ENCODE measurements around the gene GRM8.

Gene GRM8

DNA sequence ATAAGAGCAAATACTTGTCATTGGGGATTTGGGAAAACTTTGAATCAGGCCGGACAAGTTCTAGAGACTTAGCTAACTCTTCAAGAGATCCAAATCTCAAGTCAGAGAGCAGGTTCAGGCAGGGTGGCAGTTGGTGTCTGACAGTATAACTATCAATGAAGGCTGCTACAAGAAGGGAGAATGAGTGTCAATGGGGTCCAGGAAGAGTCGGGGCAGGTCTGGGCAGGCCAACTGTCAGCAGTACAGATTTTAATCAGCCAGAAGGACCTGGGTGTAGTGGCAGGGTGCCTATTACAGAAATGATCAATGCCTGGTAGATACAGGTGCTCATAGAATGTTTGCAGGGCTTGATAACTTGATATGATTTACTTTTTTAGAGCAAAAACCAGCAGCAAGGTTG is 751.1 kb downstream of the GRM8 start:
- DNase-seq (ENCODE audit: low spot score) = no peak
- TF ChIP-seq, protein P1, sequence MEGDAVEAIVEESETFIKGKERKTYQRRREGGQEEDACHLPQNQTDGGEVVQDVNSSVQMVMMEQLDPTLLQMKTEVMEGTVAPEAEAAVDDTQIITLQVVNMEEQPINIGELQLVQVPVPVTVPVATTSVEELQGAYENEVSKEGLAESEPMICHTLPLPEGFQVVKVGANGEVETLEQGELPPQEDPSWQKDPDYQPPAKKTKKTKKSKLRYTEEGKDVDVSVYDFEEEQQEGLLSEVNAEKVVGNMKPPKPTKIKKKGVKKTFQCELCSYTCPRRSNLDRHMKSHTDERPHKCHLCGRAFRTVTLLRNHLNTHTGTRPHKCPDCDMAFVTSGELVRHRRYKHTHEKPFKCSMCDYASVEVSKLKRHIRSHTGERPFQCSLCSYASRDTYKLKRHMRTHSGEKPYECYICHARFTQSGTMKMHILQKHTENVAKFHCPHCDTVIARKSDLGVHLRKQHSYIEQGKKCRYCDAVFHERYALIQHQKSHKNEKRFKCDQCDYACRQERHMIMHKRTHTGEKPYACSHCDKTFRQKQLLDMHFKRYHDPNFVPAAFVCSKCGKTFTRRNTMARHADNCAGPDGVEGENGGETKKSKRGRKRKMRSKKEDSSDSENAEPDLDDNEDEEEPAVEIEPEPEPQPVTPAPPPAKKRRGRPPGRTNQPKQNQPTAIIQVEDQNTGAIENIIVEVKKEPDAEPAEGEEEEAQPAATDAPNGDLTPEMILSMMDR (IDR thresholded peaks at IDR 0.05; ENCODE audit: extremely low read depth, insufficient read depth, missing control alignments) = no peak
- in situ Hi-C loops (cut with MboI; ENCODE audit: low pct_unique_long_range_greater_than_20kb, low sequenced_read_pairs, unreplicated experiment) = no loop called here

DNA sequence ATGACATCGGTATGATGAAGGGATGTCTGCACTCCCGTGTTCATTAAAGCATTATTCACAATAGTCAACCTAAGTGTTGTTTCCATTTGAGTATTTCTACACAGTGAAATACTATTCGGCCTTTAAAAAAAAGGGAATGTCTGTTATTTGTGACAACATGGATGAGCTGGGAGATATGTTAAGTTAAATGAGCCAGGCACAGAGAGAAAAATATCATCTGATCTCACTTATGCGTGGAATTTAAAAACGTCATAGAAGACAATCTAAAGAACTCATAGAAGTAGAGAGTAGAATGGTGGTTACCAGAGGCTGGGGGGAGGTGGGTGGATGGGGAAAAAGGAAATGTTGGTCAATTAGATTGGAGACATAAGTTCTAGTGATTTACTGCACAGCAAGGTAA is 753.3 kb downstream of the GRM8 start:
- DNase-seq (ENCODE audit: low spot score) = no peak

DNA sequence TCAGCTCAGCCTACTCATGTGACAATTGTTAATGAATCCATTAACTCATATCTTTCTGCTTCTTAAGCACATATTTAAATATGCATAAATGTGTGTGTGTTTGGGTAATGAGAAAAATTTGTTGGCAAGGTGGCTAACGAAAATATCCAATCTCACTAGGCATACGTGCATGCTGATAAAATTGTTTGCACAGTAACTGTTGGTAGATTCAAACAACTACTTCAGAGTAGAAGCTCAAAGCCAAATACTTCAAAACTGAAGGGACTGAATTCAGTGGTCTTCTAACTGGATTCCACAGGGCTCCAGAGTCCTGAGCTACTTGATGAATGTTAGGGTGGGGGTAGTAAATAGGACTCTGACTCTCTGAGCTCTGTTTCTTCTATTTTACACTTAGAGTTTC is 757.0 kb downstream of the GRM8 start:
- TF ChIP-seq, protein P1 (IDR thresholded peaks at IDR 0.05; ENCODE audit: extremely low read depth, insufficient read depth, missing control alignments) = no peak
- DNase-seq (ENCODE audit: low spot score) = no peak
- in situ Hi-C loops (cut with MboI; ENCODE audit: low pct_unique_long_range_greater_than_20kb, low sequenced_read_pairs, unreplicated experiment) = no loop called here

More for the DNA sequence above, 753.3 kb downstream of the GRM8 start:
- TF ChIP-seq, protein P1 (IDR thresholded peaks at IDR 0.05; ENCODE audit: extremely low read depth, insufficient read depth, missing control alignments) = no peak
- in situ Hi-C loops (cut with MboI; ENCODE audit: low pct_unique_long_range_greater_than_20kb, low sequenced_read_pairs, unreplicated experiment) = no loop called here

DNA sequence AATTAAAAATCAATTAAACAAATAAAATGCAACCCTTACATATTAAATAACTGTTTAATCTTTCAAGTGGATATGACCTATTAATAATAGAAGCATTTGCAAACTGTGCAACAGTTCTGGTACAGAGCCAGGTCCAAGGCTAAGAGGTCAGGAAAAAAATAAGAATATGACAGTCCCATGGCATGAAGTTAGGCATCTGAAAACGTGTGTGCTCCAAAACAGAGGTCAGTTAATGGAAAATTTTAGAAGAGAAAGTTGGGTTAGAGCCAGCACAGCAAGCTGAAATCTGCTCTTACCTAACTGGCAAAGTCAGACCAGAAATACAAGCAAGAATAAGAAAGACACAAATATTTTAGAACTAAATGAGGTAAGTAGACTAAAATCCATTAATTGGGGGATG is 757.7 kb downstream of the GRM8 start:
- in situ Hi-C loops (cut with MboI; ENCODE audit: low pct_unique_long_range_greater_than_20kb, low sequenced_read_pairs, unreplicated experiment) = no loop called here
- DNase-seq (ENCODE audit: low spot score) = no peak
- TF ChIP-seq, protein P1 (IDR thresholded peaks at IDR 0.05; ENCODE audit: extremely low read depth, insufficient read depth, missing control alignments) = no peak

DNA sequence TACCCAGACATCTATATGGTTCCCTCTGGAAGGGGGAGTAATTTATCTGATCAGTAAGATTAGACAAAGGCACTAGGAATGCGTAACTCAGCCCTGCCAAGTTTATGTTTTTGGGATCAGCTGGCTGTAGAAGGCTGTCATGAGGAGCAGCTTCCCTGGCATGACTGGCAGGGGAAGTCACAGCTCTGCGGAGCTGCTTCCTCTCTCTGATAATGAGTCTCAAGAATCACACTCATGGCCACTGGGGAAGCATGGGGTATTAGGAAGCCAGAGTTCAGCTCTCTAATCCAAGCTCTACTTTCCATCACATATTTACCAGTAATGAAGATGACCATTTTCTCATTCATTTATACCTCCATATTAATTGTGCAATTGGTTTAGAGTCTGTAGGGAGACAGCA is 758.9 kb downstream of the GRM8 start:
- DNase-seq (ENCODE audit: low spot score) = no peak
- TF ChIP-seq, protein P1 (IDR thresholded peaks at IDR 0.05; ENCODE audit: extremely low read depth, insufficient read depth, missing control alignments) = no peak
- in situ Hi-C loops (cut with MboI; ENCODE audit: low pct_unique_long_range_greater_than_20kb, low sequenced_read_pairs, unreplicated experiment) = no loop called here

DNA sequence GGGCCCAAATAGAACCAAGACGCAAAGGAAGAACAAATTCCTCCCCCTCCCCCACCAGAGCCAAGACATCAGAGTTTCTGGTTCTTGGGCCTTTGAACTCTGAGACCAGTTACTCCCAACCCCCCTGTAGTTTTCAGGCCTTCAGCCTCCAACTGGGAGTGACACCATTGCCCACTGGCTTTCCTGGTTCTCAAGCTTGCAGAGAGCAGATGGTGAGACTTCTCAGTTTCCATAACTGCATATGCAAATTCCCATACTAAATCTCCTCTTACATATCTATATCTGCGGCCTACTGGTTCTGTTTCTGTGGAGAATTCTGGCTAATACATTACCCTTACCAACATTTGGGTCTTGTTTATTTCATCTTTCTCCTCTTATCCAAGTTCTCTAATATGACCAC is 762.9 kb downstream of the GRM8 start:
- no peak for DNase-seq (ENCODE audit: low spot score)
- in situ Hi-C loops (cut with MboI; ENCODE audit: low pct_unique_long_range_greater_than_20kb, low sequenced_read_pairs, unreplicated experiment) = no loop called here
- TF ChIP-seq, protein P1 (IDR thresholded peaks at IDR 0.05; ENCODE audit: extremely low read depth, insufficient read depth, missing control alignments) = no peak
